Stimulated activated CD8-positive, alpha-beta memory T cell treated with anti-CD3 and anti-CD28 coated beads, Interleukin-2, amount 100 ng/mL, for 1 hour (primary cell): Measurements from ENCODE around the gene CACNB3.

ENCODE experiments used
- DNase-seq, 2 donors: peaks; one replicate each; pipeline ENCODE4 v3.0.0-alpha.2; 2020; ENCODE audit warnings: low read depth in 2 of 2

Gene CACNB3

DNA sequence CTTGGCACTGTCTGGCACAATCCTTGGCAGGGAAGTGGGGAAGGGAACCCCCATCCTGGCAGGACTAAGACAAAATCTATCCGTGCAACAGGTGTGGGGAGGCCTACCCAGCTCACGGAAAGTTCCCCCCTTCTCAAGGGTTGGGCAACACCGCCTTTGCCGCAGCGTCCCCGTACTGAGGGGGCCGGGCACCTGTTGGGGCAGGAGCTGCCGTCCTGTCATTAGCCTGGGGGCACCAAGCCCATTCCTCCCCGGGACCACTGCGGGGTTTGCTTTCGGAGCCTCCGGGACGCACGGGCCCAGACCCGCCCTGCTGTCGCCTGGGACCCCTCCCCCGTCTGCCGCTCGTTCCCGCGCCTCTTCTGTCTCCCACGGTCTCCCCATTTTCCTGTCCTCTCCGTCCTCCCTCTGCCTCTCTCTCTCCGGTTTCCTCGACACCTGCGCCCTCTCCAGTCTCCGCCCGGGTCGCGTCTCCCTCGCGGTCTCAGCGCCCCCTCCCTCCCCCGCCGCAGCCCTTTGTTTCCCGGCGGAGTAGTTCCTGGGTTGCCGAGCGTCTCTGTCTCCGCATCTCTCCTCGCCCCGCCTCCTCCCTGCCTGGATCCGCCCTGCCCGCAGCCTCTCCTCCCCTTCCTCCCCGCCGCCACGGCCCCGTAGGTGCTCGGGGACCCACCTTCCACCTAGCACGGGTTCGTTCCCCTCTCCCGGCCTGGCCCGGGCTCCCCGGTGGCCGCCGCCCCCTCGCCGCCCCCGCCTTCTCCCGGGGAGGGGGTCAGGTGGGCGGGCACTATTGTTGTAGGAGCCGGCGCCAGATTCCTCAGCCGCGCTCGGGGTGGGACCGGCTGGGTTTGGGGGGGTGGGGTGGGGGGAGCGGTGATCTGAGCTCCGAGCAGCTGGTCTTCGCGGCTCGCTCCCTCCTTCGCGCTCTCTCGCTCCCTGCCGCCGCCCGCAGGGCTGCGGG lies at the start of gene CACNB3:
Gene CACNB3, plus strand, starts transcription at position 624 of the 958 bp plus-strand sequence. CDS start 434 bp downstream, outside the sequence.
- DNase-seq: peak; percentile 50 to 57

DNA sequence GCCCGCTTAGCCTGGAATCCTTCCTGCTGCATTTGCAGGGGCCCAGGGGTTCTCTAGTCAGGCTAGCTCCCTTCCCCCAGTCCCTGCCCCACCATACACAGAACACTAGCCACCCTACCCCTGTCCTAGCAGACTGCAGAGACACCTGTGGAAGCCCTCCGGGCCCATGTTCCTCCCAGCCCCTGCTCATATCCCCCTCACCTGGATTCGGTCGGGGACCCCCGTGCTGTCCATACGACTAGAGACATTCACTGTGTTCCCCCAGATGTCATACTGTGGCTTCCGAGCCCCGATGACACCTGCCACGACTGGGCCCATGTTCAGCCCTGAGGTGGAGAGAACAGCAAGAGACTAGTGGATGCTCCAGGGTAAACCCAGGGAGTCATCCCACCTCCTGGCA lies 49.6 kb upstream of the CACNB3 start:
- no peak for DNase-seq

DNA sequence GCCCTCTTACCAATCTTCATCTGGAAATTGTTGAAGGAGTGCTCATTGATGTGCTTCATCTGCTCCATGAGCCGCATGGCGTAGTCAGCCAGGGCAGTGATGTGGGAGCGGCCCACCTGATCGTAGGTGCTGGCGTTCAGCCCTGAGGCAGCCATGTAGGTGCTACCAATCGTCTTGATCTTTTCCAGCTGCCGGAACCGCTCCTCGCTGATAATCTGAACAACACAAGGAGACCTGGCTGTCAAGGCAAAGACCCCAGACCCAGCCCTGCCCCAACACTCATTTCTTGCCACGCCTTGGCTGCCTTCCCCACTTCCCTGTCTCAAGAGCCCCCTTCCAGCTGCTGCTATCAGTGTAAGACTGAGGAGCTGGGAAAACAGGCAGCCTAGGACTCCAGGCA lies 47.5 kb upstream of the CACNB3 start:
- DNase-seq: no peak

DNA sequence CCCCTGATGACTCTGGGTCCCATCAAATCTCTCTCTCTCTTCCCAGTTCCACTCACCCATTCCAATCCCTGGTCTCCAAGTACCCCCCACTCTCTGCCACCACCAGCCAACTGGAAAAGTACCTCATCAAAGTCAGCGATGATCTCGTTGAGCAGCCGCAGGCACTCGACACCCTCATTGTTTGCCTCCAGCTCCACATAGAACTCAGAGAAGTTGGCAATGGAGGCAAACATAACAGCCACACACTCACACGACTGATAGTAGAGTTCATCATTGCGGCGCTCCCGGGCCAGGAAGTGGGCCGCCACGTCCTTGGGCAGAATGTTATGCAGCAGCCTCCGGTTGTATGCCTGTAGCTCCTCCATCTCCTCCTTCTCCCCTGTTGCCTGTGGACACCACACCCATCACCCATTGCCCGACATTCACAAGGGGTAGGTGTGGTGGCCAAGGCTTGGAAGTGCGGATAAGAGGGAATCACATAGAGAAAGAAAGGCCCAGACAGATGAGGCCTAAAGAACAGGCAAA lies 46.6 kb upstream of the CACNB3 start:
- no peak for DNase-seq

DNA sequence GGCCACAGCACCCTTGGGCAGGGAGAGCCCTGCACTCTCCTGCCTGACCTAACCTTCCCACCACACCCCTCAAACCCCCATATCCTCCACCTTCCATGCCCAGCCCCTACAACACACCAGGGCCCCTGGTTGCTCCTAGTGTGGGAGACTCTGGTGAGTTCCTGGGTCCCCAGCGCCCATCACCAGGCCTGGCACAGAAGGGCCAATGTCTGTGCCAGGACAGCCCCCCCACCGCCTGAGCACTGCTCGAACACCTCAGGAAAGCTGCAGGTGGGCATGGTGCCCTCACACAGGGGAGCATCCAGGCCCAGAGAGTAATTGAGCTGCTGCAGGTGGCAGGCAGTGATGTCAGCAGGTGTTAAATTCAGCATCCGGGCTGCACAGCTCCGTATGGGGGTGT lies 44.6 kb upstream of the CACNB3 start:
- DNase-seq: no peak

DNA sequence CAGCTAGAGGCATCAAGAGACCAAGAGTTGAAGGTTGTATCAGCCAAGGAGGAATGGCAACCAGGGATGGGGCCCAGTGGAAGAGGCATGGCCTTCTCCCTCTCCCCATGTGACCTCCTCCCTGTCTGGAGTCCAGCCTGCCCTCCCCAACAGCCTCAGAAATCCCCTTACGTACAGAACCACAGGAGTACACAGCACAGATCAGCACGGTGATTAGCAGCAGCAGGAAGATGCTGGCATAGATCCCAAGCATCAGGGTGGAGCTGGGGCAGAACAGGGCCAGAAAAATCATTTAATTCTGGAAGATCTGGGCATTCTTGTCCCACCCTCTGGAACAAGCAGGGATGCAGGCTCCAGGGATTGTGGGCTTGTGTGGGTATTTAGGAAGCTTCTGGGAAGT lies 43.8 kb upstream of the CACNB3 start:
- DNase-seq: no peak

DNA sequence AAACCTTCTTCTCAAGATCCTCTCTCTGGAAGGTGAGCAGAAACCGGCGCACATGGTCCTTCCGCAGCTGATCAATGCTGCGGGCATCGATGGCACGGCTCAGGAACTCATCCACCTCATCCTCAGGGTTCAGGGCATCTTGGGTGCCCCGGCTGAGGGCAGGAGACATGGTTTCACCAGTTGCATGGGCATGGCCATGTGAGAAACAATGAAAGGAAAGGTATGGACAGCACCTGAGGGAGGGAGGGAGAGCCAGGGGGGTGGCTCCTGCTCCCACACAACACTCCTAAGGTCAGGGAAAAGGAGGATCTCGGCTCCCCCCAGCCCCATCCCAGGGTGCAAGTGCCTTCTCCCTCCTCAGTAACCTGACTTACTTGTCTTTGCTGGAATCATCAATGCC lies 43.0 kb upstream of the CACNB3 start:
- DNase-seq: no peak

DNA sequence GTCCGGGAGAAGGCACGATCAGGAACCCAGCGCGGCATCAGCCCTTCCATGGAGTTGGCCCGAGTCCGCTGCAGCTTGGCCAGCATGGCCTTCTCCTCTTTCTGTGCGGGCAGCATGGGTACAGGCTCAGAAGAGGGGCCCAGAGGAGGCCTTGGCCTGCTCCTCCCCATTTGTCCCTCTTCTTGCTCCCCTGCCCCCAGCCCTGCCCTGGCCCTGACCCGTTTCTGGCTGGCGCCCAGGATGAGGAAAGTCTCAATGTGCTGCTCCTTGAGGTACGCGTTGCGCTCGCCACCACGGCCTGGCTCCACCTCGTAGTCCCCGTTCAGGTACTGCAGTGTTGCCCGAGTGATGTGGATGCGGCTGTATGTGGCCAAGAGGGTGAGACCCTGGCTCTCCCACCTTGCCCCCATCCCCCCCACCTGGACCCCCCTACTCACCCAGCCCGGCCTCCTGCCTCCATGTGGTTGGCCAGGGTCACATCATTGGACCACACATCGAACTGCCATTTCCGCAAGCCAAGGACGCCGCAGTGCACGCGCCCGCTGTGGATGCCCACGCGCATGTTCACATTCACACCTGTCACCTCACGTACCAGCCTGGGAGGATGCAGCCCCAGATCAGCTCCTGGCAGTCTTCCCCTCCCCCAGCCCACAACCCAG lies 42.2 kb upstream of the CACNB3 start:
- DNase-seq: no peak

DNA sequence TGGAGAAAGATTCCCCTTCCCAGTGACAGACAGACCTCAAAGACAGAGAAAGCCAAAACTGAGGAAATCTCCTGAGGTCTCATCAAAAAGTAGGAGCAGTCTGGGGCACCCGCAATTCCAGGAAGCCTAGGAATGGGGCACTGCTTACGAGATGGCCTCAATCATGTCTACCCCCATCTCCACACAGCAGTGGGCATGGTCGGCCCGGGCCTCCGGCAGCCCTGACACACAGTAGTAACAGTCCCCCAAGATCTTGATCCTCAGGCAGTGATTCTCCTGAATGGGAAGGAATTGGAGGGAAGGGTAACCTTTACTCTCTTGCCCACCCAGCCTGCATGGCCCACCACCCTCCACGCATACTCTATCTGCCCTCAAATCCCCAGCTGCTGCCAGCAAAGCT lies 41.3 kb upstream of the CACNB3 start:
- DNase-seq: no peak

DNA sequence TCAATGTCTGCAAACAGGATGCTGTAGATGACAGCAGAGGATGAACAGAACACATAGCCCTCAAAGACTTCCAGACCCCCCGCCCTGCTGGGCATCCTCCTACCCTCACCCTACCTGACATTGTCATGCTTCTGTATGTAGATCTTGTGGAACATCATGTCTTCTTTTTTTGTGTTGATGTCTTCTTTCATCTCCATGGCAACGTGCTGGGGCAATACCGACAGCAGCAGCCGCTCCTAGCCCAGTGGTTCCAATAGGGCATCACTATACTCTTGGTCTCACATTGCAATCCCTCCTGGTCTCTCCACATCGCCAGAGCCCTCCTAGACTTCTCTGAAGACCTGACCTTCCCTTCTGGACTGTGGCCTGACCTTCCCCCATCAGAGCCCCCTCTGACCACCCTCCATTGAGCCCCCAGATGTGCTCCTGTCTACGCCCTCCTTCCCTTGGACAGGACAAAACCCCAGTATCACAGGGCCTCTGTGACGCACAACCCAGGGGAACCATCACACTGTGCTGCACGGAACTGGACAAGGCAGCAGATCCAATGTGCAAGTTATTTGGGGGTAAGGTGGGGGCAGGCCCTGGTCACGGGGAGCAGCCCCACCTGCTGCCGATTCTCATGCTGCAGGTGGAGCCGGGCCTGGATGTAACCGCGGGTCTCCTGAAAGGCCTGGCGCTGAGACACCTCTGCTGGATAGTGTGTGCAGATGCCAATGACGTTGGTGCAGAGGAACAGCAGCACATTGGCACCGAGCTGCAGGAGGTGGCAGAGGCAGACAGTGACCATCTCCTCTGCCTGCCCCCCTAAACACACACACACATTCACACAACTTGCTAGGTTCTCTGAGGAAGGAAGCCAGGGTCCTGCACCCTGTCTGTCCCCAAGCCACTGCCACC lies 40.5 kb upstream of the CACNB3 start:
- no peak for DNase-seq

DNA sequence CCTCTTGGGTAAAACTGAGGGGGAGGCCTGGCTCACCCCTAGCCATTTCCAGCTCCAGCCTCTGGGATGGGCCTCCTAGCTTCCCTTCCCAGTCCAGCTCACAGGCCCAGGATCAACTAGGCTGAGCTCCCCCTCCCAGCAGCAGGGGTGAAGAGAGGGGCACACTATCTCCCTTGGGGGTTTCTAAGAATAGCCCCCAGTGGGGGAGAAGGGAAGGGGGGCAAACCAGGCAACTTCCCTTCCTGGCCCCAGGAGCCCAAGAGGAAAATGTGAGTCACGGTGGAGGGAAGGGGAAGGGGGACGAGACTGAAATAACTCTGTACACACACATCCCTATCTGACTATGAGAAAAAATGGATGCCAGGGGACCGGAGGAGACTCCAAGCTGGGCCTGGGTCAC lies 38.4 kb upstream of the CACNB3 start:
- DNase-seq: no peak

DNA sequence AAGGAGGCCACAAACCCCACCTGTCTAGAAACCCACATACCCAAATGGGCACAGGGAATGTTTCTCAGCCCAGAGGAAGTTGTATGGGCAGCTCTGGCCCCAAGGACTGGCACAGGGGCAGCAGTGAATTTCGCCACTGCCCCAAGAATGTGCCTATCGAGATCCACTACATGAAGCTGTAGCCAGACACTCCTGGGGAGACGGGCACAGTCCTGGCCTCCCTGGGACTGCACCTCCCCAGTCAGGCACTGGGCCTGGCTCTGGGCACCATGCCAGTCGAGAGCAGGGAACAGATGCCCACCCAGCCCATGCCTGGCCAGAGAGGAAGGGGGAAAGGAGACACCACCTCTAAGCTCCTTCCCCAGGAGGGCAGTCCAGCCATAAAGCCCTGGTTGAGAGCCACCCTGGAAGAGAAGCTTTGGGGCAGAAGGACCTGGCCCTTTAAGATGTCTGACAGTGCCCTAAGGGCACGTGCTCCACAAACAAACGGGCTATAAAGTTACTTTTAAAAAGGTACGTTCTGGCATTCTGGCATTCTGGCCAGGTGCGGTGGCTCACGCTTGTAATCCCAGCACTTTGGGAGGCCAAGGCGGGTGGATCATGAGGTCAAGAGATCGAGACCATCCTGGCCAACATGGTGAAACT lies 37.8 kb upstream of the CACNB3 start:
- no peak for DNase-seq

DNA sequence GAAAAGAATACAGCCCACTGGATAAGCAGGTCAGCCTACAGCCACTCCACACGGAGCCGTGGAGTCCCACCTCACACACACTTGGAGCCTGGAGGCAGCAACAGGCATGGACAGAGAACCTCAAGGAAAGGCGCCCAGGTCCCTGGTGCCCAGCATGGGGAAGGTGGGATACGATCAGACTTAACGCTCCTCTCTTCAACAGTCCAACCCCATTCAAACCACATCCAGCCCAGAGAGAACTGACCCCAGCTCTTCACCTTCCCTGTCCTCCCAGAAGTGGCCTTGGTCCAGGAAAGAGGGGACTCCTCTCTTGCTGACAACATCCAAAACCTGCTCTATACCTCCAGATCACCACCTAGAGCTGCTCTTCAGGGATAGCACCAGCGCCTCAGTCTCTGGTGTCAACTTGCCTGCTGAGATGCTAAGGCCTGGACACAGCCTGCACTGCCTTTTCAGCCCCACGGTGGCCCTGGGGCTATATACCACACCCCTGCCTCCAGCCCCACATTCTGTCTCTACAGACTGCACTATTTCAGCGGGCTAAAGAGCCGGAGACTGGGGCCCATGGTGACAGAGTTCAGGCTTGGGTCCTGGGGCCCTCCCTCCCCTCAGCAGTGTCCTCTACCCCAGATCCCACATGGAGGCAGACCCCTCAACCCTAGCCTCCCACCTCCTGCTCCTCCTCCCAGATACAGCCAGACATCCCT lies 36.4 kb upstream of the CACNB3 start:
- DNase-seq: no peak

DNA sequence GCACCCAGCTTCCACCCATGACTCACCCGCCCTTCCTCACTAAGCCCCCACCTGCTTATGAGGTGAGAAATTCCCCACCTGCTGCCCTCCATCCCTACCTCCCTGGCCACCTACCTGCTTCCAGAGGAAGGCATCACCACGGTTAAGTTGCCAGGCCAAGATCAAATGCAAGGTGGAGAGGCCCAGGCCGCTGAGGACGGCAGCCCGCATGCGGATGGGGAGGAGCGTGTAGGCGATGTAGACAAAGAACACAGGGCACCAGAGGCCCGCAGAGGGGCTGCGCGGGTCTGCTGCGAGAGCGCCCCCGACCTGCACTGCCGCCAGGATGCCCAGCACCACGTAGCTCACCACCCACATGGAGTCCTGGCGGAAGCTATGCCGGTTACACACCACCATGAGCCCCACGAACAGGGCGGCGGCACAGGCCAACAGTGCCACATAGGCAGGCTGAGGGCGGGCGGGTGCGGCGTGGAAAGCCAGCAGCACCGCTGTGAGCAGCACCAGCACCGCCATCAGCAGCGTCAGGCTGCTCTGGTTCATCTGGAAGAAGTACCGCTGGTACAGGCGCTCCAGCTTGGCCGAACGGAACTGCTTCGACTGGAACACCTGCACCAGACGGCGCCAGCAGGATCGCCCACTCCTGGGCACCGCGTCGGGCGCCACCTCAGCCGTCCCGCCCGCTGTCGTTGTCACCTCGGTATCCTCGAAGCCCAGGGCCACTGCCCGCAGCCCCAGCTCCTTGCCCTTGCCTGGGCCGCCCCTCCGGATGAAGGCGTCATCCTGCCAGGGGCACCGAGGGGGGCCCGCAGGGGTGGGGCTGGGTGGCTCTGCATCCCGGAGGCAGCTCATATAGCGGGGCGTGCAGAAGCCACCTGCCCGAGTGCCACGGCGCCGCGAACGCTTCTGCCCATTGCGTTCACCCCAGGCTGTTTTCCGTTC lies 35.6 kb upstream of the CACNB3 start:
- DNase-seq: no peak

DNA sequence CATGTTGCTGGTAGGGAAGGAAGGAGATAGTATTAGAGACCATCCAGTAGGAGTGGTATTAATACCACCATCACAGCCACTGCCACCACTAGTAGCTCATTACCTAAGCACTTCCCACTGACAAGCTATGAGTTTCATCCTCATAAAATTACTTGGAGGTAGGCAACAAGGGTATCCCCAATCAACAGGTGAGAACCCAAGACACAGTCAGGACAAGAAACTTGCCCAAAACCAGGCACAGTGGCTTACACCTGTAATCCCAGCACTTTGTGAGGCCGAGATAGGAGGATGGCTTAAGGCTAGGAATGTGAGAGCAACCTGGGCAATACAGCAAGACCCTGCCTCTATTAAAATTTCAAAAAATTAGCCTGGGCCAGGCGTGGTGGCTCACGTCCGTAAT lies 34.9 kb upstream of the CACNB3 start:
- no peak for DNase-seq

DNA sequence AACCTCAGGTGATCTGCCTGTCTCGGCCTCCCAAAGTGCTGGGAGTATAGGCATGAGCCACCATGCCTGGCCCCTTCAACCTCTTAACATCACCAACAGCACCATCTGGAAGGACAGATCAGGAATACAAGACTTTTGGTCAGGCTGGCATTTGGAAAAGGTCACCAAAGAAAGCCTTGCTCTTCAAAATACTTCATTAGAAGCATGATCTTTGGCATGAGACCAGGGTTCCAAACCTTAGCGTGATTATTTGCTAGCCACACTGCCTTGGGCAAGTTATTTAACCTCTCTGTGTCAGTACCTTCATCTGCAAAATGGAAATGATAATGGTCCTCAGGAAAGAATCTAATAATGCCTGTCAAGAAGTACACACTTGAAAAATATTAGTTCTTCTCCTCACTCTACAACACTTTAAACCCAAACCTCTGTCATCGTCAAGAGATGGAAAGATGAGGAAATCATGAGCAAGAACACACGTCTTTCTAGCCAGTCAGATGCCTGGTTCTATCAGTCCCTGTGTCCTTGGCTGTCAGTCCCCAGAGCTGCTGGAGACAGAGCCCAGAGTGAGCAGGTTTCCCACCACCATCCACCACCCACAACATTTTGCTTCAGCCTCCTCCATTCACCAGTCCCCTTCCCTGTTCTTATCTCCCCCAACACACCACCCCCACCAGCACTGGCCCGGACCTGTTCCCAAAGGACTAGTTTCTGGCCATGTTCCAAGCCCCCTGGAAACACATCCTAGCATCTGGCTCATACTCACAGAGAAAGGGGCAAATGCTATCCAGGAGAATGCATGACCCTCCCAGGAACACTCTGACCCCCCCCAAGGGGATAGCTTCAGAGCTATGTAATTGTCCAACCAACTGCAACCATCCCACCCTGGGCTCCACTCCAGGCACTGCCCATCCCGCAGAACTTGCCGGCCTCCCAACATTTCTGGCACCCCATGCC lies 31.4 kb upstream of the CACNB3 start:
- DNase-seq: no peak

DNA sequence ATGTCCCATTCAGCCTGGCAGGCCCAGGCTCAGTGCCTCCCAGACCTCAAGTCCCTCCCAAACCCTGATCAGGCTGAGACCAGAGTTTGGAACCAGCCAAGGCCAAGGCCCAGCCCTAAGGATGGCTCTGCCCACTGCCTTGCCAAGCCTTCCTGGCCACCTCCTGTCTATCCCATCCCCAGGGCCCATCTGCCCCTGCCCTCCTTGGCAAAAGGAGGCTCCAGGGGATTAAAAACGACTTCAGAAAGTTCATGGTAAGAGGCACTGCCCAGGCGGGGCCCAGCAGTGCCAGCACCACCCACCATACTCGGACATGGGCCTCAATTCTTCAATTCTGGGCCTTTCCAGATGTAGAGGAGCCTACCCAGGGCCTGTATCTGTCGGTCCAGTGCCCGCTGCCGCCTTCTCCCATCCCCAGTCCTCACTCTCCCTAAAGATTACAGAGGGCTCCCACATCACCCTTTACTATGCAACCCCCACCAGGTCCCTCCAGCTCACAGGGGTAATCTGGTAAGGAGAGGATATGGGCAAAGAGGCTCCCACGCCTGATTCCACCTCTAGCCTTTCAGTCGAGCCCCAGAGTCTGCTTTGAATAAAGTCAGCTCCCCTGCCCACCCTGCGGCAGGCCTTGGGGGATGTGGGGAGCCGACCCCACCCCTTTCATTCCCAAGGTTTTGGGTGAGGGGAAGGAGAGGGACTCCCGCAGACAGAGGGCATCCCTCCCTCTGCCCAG lies 30.3 kb upstream of the CACNB3 start:
- no peak for DNase-seq

DNA sequence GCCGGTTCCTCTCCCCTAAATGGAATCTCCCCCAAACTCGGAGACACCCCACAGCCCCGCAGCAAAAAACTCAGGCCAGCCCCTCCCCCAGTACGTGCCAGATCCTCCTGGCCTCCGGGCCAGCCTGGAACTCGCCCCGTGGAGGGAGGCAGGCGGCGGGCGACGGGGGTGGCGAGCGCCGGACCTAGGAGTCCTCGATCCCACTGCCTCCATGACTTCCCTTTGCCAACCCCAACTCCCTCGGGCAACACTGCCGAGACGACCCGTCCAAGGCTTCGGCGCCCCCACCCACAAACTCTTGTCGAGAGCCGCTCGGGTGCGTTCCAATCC lies 29.8 kb upstream of the CACNB3 start:
- no peak for DNase-seq
